ENCODE measurements around the gene CADPS2.

Gene CADPS2

DNA sequence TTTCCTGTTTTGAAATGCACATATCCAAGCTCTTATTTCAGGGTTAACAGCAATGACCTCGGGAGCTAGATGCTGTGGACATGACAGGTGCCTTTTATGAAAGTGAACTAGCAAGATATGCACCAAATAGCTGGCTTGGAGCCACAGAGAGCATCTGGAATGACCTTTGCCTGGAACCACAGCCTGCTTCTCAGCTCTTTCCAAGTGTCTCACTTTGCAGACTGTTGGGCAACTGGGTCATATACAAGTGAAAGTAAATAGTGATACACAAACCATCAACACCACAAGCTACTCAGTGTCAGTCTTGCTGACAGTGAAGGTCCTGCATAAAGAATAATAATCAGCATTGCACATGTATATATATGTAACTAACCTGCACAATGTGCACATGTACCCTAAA lies 370.9 kb downstream of the CADPS2 start:
- DNase-seq: no peak

DNA sequence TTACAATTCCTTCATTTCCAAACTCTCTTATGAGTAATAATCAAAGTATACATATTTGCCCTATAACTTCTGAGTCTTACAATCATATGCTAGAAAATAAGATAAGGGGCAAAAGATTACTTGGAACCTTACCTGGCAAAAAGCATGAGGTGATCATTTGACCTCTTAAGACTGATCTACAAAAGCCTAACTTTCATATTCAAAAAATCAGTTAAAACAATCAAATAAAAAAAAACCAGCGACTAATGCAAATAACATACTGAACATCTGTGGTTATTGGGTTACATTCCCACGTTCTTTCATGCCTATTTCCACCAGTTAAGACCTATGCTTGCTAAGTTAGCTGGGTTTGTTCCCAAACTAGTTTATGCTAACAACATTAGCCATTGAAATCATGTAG lies 375.0 kb downstream of the CADPS2 start:
- no peak for DNase-seq

DNA sequence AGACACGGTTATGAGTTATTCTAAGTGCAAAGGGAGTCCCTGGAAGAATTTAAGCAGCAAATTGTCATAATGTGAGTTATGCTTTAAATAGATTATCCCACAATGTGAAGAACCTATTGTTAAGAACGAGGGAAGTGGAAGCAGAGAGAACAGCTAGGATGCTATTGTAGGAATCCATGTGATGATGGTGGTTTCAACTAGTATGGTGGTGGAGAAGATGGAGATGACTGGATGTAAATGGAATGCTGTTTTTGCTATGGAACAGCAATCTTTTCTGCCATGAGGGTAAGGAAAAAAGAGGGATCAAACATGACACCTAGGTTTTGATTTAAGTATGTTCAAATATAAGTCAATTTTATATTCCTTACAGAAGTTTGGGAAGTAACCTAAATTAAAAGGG lies 378.7 kb downstream of the CADPS2 start:
- no peak for DNase-seq

DNA sequence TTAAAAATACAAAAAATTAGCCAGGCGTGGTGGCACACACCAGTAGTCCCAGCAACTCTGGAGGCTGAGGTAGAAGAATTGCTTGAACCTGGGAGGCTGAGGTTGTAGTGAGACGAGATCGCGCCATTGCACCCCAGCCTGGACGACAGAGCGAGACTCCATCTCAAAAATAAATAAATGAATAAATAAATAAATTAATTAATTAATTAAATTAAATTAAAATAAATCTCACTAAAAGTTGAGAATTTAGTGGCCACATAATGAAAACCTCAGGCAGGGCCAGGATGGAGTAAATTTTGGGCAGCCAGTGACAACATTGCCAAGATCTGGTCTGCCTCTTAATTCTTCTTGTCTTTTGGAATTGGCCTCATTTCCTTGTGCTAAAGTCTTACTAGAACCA lies 394.3 kb downstream of the CADPS2 start:
- DNase-seq: no peak

DNA sequence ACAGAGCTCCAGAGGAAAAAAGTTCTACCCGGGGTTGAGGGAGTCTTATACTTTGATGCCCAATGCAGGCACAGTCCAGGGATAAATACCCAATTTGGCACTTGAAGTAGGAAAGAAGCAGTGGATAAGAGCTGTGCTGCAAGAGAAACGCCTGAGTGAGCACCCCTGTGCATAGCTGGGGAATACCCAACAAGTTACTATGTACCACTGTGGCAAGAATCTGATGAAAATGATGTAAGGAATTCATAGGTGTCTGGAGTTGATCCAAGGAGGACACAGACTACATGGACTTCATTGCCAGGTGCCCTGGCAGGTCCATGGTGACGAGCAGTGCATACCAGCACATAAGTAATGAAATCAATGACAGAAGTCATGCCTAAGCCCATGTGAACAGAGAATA lies 398.0 kb downstream of the CADPS2 start:
- DNase-seq: no peak

DNA sequence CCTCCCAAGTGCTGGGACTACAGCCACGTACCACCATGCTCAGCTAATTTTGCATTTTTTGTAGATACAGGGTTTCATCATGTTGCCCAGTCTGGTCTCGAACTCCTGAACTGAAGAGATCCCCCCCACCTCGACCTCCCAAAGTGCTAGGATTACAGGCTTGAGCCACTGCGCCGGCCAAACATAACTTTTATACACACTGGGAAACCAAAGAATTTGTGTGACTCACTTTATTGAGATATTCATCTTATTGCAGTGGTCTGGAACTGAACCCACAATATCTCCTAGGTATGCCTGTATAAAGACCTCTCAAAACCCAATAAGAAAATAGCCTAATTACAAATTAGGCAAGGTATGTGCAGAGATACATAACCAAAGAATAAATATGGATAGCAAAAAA lies 399.1 kb downstream of the CADPS2 start:
- DNase-seq: no peak

DNA sequence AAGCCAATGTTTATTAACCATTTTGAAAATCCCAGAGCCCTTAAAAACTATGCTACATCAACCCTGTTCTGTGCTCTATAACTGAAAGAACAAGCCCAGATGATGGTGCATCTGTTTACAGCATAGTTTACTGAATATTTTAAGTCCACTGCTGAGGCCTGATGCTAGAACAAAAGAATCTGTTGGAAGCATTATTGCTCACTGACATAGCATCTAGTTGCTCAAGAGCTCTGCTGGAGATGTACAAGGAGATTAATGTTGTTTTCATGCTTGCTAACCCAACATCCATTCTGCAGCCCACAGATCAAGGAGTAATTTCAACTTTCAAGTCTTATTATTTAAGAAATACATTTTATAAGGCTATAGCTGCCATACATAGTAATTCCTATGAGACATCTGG lies 400.4 kb downstream of the CADPS2 start:
- DNase-seq: no peak

DNA sequence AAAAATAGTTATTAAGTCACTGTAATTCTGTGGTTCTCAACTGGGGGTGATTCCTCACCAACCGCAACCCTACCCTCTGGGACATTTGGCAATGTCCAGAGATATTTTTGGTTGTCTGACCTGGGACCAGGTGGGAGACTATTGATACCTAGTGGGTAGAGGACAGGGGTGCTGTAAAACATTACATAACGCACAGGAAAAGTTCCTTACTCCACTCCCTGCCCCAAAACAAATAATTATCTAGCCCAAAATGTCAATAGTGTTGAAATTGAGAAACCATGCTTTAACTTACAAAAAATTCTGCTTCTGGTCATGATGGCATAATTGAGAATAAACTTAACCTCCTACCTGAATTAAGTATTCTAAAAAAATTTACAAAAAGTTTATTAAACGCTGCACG lies 404.0 kb downstream of the CADPS2 start:
- no peak for DNase-seq

DNA sequence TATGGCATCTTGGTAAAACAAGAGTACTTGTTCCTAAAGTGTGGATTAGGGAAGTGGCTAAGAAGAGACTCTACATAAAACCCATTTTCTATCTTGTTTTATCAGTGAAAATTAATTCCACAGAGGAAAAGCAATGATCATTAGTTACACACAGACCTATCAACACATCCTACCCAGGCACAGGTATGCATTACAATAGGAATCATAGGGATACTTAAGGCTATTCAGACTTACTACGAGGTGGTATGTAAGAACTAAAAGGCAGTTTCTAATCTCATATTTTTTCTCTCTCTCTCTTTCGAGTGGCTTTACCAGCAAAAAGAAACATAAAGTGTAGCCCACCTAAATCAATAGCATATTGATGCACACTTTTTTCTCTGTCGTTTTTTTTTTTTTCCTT lies 415.4 kb downstream of the CADPS2 start:
- DNase-seq: no peak

DNA sequence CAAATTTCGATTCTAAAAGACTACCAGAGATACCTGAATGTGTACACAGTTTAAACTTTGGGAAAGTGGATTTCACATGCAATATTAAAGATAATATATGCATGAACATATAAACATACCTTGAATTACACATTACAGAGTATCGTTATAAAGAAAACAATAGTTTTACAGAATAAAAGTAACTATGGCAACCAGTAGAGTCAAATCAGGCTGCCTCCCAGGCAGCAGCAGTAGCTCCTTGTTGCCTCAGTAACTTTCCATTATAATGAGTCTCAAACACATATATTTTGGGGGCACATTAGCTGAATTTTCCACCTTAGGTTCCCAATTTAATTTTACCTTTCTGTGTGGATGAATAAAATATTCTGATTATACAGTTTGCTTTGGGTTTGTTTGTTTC lies 417.3 kb downstream of the CADPS2 start:
- DNase-seq: no peak

DNA sequence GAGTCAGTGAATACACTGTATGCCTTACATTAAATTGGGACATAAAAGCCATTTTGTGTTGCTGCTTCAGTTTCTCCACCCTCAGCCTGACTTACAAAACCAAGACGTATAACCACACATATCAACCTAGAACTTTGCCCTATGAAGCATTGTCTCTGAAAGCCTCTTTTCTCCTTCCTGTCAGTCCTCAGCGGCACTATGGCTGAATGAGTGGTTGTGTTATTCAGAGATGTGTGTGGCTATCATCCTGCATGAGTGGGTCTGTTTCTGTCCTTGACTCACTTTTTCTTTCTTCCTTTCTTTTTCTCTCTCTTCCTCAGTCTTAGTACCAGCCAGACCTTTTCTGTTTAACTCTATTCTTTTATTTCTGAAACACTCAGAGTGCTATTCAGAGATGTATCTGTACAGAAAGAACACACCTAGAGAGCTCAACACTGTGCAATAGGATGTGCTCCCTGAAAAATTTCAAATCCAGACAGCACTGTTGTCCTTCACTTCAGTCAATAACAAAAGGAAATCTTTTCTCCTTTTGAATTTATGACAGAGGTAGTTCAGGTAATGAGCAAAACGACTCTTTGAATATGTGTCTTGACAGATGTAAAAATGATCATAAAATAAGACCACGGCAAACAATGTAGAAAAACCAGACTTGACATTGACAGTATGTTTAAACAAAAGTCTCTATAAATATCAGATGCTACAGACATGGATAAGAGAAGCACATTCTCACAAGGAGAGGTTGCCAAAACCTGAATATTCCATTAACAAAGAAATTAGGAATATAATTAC lies 418.4 kb downstream of the CADPS2 start:
- no peak for DNase-seq

DNA sequence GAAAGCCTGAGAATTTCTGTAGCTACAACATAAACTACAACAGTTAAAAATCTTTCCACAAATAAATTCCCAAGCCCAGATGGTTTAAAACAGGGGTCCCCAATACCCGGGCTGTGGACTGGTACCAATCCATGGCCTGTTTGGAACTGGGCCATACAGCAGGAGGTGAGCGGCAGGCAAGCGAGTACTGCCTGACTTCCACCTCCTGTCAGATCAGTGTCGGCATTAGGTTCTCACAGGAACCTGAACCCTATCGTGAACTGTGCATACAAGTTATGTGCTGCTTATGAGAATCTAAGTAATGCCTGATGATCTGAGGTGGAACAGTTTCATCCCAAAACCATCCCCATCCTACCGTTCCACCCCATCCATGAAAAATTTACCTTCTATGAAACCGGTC lies 421.0 kb downstream of the CADPS2 start:
- no peak for DNase-seq

DNA sequence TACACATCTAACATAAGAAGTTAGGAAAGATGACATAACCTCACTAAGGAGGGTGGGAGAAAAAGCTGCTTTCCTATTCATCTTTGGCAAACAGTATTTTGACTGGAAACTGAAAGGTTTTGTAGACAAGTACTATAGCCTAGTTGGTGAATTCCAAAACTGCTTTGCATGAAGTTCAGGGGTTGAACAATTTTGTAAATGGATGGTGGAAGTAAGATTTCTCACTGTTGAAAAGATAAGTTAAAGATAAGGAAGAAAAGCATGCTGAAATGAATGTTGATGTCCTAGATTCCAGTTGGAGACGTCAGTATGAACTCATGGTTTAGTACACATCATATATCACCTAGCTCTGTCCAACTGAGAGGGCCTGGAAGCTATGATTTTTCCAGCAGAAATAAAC lies 422.6 kb downstream of the CADPS2 start:
- DNase-seq: no peak

DNA sequence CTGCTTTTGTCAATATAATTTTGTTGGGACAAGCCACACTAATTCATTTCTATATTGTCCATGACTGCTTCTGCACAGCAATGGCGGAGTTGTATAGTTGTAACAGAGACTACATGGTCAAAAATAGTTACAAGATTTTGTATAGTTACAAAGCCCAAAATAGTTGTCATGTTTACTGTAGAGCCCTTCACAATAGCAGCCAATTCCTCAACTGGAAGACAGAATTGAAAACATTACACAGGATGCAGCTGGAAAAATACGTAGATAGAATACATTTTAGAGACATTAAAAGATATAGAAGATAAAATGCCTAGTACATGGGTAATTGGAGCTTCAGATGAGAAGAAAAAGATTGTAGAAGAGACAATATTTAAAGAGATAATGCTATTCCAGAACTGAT lies 425.3 kb downstream of the CADPS2 start:
- no peak for DNase-seq

DNA sequence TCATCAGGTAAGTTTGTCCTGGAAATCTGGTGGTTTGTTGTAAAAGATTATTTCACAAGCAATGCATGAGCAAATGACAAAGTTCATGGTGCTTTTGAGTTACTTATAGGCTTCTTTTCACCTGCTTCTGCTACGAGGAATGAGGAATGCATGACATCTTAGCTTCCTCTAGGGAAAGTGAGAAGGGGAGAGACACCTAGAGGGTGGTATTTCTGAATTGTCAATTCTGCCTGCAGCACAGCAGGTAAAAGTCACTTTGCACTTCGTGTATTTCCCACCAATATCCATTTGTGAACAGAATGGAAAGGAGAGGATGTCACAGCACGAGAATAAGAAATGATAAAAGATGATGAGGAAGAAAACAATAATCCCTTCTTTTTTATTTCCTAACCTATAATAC lies 428.3 kb downstream of the CADPS2 start:
- DNase-seq: no peak

DNA sequence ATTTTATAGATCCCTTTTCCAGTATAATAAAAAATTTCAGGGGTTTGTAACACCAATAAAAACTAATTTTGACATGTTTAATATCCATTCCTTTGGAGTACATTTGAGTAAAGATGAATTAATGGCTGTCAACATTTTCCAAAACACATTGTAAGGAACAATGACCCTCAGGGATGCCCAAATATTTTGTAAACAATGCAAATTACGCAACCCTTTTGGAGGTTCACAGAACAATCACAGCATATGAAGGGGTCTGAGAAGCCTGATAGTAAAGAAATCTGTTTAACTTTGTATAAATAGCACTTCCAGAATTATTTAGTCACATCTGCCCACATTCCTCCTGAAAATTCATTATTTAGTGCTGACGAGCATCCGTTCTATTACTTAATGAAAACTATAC lies 428.9 kb downstream of the CADPS2 start:
- DNase-seq: no peak

DNA sequence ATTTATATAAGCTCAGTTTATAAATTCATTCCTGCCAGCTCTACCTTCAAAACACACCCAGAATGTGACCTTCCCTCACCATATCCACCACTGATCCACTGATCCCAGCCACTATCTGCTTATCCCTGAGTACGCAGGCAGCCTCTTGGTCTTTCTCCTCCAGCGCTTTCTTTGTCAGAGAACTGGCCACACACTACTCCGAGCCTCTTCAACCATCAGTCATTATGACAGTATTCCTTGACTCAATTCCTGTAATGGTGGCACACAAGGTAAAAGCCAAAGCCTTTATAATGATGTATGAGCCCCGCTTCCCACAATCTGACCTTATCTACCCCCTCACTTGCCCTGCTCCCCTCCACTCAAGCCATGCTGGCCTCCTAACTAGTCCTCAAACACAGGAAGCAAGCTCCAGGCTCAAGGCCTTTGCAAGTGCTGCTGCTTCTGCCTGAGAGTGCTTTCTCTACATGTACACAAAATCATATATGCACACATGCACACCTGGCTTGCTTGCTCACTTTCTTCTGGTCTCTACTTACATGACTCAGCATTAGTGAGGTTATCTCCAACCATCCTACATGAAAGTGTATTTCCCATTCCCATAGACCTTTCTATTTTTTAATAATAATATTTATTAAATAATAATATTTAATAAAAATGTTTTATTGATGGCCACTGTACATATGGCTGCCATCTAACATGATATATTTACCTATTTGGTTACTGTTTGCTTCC lies 431.3 kb downstream of the CADPS2 start:
- no peak for DNase-seq

DNA sequence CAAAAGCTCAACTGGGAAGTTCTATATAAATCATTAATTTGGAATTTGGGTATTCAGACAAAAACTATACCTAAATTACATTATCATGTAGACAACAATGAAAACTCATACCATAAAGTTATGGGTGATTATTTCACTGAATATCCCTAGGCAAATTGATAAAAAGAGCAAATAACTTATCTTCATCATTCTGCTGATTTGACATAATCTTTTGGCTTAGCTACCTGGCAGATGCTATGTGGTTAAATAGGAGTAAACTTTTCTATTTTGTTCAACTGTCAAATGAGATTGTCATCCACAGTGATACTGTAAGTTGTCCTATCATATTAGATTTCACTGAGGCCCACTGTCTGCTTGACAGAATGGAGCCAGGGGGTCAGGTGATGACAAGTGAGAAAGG lies 432.8 kb downstream of the CADPS2 start:
- DNase-seq: no peak

DNA sequence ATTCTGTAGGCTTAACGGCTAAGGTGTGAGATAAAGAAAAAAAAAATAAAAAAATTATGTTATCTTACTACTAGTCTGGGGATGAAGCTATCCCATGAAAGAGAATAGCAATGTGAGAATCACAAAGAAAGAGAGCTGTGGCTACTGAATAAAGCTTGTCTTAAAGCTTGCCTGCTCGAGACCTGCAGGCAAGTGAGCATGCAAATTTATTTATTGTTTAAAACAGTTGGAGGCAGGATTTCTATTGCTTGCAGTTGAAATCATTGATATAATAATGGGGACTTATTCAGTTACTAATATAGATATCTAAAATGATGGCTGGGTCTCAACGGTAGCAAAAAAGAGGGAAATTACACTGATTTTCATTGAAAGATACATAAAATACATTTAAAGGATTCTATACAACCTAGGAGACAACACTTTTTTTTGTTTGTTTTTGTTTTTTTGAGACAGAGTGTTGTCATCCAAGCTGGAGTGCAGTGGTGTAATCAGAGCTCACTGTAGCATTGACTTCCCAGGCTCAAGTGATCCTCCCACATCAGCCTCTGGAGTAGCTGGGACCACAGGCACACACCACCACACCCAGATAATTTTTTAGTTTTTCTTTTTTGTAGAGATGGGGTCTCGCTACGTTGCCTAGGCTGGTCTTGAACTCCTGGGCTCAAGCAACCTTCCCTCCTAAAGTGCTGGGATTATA lies 437.2 kb downstream of the CADPS2 start:
- no peak for DNase-seq

DNA sequence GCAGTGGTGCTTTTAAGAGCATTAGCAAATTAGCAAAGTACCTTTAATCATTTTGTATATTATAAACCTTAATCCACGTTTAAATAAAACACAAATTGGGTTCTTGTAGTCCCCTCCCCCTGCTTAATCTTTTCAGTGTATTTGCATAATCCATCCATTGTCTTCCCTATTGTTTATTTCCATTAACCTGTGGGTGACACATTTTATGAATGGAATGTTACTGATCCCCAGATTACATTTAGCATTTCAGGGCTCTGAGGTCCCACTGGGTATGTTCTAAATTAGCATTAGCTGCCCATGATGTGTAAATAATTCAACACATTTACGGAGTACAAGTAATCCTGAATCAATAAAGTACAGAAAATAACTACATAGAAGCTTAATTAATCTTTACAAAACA lies 443.3 kb downstream of the CADPS2 start:
- DNase-seq: no peak

DNA sequence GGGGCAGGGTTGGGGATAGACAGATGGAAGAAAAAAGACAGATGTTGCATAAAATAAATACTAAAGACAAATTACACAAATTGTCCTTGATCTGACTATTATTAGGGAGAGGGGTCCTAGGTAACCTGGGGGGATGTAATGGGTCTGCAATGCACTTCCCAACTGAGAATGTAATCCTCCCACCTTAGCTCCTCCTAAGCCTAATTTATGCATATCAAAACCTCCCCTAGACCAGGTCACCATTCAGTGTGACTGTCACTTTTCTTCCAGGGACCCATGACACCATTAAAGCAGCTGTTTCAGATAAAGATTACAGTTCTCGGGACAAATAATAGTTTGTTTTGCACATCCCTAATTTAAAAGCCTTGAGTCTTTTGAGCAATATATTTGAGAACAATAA lies 447.8 kb downstream of the CADPS2 start:
- no peak for DNase-seq

DNA sequence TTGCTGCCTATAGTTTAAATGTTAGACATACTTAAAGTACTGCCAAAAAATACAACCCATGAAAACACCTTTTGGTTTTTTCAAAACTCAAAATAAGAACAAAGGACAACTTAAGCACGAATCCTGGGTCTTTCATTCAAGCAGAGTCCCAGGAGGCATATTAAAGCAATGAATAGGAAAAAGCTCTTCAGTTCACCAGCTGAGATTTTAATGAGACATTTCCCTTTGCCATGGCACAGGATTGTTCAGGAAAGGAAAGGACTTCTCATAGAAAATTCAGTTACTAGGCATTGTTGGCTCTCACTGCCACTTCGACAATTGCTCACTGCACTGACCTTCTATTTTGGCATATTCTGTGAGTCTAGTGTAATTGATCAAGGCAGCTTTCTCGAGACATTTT lies 448.3 kb downstream of the CADPS2 start:
- DNase-seq: no peak

DNA sequence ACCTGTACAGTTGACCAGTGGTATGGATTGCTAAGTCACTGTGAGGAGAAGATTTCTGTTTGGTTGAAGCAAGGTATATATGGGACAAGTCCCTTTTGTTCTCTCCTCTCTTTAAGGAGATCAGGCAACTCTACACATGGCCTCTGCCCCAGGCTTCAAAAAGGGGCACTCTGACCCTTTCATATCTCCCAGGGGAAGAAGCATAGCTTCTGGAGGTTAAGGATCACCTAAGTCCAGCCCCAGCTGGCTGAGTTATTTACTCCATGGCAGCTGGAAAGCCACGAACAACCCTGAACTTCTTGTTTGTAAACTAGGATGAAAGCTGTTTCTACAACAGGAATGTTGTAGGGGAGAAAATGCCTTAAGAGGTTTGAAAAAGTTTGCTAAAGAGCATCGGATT lies 452.5 kb downstream of the CADPS2 start:
- DNase-seq: no peak

DNA sequence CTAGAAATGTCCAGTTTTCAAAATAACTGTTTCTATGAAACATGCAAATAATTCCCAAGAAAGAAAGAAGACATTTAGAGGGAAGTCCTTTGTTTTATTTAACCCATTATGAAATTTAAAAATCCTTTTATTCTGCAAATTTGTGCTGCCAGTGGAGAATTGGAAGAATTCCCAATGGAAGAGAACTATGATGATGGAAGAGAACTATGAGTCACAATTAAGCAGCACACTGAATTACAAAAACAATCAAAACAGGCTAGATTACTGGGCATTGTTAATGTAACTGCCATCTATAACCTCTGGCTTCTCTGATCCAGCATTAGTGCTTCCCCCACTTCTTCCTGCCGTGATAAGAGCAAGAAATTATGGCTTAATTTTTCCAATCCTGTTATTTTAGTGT lies 455.6 kb downstream of the CADPS2 start:
- no peak for DNase-seq
